GM13977 (cell line): Measurements from ENCODE around the gene CFAP54.

Source experiments
- DNase-seq: peaks from one replicate; pipeline ENCODE4 v3.0.0; 2012; ENCODE audit warnings: low spot score
- CTCF ChIP-seq: IDR thresholded peaks from 2 replicates; pipeline ENCODE4 v1.5.1; 2012; ENCODE audit warnings: mild to moderate bottlenecking, control low read depth; ENCODE audit not compliant: insufficient read depth; ENCODE audit errors: extremely low read depth, missing control alignments
- in situ Hi-C: fragments of 300-500 bp; cut with MboI; formaldehyde crosslinking; loops from one replicate; pipeline ENCODE4 v1.12.0; 2022; ENCODE audit warnings: low sequenced_read_pairs, low pct_unique_long_range_greater_than_20kb, mixed read lengths, inconsistent platforms; ENCODE audit not compliant: unreplicated experiment

The CFAP54 gene

GRCh38 chr12:96883571-96883970 lies 394.2 kb downstream of the CFAP54 start:
- DNase-seq: no peak
- in situ Hi-C loops: no loop called here
- TF ChIP-seq CTCF: no peak

- TF ChIP-seq CTCF: no peak
- in situ Hi-C loops: no loop called here
- no peak for DNase-seq
These were observed 397.8 kb downstream of the CFAP54 start for GRCh38 chr12:96886998-96887677.

GRCh38 chr12:96889273-96889933 lies 400.0 kb downstream of the CFAP54 start:
- no peak for TF ChIP-seq CTCF
- in situ Hi-C loops: no loop called here
- DNase-seq: no peak

GRCh38 chr12:96890331-96890730 lies 401.0 kb downstream of the CFAP54 start:
- in situ Hi-C loops: no loop called here
- TF ChIP-seq CTCF: no peak
- no peak for DNase-seq

GRCh38 chr12:96892104-96892503 lies 402.7 kb downstream of the CFAP54 start:
- DNase-seq: no peak
- in situ Hi-C loops: no loop called here
- no peak for TF ChIP-seq CTCF

- in situ Hi-C loops: no loop called here
- no peak for DNase-seq
- no peak for TF ChIP-seq CTCF
These were observed 408.0 kb downstream of the CFAP54 start for GRCh38 chr12:96897421-96897820.
